NCI-H1105 treated with DMSO at 0.1 percent for 48 hours (cell line): ENCODE data around the gene PCNX3.

ENCODE experiments used
- DNase-seq: peaks from one replicate; lab custom pipeline; 2025; lab: John Stamatoyannopoulos, UW

The PCNX3 gene

DNA sequence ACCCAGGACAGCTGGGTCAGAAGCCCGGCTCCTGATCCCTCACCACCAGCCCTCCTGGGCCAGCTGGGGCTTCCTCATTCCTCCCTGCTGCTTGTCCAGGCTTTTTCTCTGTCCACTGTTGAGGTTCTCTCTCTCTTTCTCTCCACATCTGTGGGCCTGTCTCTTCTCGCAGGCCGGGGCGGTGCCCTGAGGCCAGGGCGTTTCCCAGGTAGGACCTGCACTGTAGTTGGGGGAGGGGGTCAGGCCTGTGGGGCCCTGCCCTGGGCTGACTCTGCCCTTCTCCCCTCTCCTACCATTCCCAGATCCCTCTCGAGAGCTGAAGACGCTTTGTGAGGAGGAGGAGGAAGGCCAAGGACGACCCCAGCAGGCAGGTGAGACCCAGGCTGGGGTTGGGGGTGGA, 34.8 kb upstream of the PCNX3 start:
- no peak for DNase-seq

DNA sequence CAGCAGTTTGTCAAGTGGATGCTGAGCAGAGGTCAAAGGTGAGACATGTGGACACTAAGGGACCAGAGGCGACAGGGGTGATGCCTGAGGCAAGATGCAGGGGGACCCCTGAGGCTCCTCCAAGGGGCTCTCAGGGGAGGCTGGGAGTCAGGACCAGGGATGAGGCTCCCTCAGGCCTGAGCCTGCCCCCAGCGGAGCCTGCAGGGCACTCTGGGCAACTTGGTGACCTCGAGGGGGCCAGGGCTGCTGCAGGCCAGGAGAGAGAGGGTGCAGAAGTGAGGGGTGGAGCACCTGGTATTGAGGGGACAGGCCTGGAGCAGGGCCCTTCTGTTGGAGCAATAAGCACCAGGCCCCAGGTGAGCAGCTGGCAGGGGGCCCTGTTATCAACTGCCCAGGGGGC, 33.6 kb upstream of the PCNX3 start:
- no peak for DNase-seq

DNA sequence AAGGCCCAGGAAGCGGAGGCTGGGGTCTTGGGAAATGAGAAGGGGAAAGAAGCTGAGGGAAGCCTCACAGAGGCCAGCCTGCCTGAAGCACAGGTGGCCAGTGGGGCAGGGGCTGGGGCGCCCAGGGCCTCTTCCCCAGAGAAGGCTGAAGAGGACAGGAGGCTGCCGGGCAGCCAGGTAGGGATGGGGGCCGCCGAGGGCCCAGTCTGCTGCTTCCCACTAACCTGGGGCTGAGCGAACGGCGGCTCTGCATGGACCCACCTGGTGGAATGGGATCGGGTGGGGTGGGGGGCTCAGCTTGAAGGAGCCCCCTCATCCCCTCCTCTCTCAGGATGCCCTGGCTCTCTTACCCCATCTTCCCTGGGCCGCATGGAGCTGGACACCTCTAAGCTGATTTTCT, 32.0 kb upstream of the PCNX3 start:
- DNase-seq: no peak

DNA sequence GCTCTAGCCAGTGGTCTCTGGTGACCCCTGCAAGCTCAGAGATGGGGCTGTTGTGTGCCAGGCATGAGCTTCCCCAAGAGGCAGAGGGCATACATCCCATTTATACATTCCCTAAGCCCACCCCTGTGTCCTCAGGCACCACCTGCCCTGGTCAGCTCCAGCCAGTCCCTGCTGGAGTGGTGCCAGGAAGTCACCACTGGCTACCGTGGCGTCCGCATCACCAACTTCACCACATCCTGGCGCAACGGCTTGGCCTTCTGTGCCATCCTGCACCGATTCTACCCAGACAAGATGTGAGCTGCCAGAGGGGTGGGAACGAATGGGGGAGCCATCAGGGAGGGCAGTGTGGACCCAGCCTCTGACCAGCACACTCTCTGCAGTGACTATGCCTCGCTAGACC, 31.5 kb upstream of the PCNX3 start:
- DNase-seq: no peak

DNA sequence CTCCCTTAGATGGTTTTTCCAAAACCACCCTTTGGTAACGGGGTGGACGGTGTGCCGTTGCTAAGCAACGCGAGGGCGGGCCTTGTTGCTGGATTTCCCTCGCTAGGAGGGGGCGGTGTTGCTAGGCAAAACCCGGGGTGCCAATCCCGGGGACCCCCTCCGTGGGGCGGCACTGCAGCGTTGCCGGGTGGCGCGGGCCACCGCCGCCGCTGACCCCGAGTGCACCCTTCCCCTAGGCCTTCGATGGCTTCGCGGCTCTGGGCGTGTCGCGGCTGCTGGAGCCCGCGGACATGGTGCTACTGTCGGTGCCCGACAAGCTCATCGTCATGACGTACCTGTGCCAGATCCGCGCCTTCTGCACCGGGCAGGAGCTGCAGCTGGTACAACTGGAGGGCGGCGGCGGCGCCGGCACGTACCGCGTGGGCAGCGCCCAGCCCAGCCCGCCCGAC, 30.8 kb upstream of the PCNX3 start:
- DNase-seq: no peak

DNA sequence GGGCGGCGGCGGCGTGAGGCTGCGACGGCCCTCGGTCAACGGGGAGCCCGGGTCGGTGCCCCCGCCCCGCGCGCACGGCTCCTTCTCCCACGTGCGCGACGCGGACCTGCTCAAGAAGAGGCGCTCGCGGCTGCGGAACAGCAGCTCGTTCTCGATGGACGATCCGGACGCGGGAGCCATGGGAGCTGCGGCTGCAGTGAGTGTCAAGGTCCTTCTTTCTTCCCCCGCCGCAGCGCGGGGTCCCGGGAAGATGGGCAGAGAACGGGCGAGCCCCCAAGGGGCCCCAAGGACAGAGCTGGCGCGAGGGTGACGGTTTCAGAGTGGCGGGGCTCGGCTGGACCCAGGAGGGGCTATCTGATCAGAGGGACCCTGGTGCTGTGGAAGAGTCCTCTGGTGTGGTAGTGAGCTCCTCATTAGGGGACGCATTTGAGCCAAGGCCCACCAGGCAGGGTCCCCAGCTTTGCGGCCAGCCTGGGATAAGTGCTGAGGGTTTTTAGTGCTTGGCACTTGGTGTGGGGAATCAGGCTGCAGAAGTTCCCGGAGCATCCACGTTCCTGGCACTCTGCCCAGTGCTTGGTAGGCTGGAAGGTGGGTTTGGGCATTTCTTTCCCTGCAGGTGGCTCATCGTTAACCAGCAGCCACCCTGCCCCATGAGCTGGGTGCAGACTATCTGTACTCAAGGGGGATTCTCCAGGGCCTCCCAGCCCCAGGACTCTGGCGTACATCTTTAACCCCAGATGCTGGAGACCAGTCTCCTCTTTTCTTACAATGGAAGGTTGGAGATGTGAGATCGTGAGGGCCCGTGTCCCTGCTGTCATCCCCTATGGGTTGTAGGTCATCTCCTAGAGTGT, 30.0 kb upstream of the PCNX3 start:
- peak; percentile 49 for DNase-seq

DNA sequence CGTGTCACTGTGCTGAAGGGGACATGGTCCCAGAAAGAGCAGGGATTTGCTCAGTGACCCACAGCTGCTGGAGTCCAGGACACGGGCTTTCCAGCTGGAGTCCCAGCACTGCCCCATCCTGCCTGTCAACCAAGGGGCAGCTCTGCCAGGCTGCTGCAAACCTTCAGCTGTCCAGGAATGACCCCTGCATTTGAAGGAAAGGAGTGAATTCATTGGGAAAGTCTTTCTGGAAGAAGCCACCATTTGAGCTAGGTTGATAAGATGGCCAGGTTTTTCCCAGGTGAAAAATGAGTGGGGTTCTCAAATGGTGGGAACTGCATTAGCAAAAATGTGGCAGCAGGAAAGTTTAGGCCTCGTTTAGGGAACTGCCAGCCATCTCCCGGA, 29.3 kb upstream of the PCNX3 start:
- DNase-seq: no peak

DNA sequence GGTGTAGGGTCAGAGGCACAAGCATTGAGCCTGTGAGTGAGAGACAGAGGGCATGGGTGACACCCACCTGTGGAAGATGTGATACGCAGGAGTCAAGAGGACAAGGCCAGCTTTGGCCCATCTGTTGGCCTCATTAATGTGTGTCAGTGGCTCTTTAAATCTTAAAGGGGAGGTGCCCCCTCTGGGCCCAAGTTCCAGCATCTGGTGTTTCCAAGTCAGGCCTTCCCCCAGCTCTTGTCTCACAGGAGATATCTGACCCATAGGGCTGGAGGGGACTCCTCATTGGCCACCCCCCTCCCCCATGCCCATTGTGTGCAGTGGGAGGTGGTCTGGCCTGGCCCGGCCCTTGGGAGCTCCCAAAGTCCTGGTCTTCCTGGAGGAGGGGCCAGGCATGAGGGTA, 28.9 kb upstream of the PCNX3 start:
- DNase-seq: no peak

DNA sequence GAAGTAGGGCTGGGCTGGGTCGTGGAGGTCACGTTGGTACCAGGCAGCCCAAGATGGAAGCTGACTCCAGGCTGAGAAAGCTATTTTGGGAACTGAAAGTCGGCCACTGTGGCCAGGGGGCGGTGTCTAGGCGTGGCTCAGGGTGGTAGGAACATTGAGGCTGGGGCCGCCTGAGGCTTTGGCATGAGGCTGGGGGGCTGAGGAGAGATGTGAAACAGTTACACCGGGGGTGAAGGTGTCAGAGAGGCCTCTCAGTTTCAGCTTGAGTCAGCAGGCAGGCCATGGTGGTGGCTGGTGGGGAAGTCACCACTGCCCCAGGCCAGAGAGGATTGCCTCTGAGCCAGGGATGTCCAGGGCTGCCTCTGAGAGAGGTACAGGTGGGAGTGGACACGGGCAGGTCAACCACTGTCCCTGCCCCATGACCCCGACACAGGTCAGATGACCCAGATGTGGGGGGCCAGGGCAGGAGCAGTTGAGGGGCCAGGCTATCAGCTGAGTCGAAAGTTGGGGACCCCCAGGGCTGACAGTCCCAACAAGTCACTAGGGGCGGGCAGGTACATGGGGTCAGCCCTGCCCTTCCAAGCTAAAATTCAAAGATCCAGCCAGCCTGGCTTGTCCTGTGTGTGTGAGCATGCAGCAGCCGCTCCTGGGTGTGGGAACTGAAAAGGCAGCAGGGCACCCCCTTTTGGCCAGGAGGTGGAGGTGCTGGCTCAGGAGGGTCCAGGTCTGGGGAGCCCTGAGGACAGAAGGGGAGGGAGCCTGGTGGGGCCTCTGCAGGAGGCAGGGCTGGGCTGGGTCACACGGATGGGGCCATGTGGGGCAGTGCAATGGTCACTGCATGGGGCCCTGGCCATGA, 27.1 kb upstream of the PCNX3 start:
- DNase-seq: no peak

DNA sequence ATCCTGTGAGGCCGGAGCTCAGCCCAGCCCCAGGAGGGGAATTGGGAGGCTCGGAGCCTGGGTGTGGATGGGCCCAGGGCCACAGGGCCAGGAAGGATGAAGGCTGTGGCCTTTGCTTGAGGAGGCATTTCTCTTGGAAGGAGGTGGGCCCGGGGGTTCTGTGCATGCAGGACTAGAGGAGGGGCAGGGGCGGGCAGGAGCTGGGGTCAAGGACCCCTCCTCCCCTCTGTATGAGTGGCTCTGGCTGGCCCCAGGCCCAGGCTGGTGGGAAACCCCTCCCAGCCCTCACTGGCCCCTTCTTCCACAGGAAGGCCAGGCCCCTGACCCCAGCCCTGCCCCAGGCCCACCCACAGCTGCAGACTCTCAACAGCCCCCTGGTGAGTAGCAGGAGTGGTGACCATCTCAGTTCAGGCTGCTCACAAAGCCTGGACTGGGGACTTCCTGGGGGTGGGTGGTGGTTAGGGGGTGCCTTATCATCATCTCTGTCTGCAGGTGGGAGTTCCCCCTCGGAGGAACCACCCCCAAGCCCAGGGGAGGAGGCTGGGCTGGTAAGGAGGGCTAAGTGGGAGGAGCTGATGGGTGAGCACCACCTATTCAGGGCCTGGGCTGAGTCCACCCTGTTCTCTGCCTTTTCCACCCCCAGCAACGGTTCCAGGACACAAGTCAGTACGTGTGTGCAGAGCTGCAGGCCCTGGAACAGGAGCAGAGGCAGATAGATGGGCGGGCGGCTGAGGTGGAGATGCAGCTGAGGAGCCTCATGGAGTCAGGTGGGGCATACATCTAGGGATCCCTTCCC, 25.9 kb upstream of the PCNX3 start:
- DNase-seq: no peak

DNA sequence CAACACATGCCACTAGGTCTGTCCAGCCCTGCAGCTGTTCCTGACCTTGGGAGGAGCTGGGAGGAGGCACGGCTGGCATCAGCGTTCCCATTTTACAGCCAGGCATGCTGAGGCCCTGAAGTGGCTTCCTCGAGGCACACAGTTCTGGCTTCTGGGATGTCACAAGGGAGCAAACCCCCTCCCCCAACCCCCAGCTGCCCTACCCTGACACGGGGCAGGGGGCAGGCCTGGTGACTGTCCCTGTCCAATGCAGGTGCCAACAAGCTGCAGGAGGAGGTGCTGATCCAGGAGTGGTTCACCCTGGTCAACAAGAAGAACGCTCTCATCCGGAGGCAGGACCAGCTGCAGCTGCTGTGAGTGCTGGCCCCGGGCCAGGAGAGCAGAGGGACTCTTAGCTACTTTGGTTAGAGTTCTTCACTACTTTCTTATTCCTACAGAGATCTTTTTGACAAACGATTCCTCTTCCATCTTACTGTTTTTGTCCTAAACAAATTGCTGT, 25.3 kb upstream of the PCNX3 start:
- peak; percentile 54 for DNase-seq

DNA sequence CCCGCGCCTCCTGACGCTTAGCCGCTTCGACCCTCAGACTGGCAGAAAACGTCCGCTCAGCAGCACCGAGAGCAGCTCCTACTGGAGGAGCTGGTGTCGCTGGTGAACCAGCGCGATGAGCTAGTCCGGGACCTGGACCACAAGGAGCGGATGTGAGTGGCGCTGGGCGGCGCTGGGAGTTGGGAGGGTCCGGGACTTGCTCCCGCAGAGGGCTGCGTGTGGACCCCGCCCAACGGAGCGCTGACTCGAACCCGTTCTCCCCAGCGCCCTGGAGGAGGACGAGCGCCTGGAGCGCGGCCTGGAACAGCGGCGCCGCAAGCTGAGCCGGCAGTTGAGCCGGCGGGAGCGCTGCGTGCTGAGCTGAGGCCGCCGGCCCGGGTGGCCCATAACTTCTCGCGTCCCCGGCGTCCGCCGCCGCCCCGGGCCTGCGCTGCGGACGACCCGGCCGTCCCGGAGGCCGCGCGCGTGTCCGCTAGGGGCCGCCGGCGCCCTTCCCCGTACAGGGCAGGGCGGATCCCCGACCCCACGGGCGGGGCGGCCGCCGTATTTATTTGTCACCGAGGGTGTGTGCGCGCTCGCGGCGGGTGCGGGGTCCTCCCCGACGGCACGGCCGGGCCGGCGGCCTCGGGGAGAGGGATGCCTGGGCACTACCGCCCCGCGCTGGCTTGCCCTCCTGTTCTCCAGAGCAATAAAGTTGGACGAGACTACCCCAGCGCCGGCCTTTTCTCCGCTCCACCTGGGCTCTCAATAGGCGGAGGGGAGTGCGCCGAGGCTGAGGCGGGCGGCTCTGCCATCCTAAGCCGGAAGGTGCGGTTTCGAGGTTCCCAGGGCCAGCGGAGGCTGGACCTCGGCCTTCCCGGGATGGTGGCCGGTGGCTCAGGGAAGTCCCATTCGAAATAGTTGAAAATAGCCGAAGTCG, 23.4 kb upstream of the PCNX3 start:
- DNase-seq: peak; percentile 54

DNA sequence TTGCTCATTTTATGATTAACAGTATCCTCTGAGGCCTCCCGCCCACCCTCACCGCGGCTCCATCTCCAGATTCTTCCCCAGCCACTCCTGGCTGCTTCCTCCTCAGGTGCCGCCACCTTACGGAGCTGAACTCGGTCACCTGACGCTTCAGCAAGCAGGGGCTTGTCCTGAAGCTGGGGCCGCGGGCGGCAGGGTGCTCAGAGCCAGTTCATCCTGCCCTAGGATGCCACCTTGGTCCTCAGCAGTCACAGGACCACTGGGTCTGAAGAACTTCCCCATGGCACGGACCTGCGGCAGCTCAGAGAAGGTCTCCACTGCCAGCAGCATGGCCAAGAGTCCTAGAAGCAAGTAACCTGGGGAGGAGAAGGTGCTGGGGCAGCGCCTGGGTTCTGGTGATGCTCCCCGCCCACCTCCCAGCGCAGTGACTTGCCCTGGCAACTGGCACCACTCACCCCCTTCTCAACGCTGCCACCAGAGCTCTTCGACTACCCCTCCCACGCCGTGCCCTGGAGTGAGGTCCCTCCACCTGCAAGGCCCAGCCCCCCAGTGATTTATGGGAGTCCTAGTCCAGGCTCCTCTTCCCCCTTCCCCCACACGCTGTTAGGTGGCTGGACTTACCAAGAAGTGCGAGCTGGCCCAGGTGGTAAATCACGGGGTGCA, 22.6 kb upstream of the PCNX3 start:
- DNase-seq: peak; percentile 70

DNA sequence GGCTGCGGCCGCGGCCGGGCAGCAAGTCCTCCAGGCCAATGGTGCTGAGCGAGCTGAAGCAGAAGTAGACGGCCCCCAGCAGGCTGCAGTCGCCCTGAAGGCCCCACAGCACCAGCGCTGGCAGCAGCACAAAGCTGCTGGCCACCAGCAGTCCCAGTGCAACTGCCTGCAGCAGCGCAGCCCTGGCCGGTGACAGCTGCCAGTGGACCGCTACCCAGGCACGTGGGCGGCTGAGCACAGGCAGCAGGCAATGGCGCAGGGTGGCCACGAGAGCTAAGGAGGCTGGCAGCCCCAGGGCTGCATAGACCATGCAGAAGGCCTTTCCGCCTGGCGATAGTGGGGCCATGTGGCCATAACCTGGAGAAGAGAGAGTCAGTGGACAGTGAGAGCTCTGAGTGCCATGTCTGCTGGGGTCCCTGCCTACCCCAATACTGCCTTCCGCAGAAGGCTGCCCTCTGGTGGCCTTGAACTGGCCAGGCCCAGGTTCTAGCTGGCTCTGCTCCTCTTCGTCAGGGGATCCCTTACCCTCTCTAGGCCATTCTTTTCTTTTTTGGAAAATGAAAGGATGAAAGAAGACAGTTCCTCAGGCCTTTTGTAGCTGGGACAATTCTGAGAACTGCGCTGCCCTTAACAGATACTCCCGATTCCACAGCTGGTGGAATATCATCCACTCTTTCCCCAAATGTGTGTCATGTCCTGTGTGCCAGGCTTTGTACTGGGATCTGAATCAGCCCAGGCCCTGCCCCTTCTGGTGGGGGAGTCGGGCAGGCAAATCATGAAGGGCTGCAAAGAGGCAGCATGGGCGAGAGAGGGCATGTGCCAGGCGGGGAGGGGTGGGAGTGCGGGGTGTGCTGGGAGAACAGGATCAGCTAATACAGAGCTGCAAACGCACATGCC, 21.8 kb upstream of the PCNX3 start:
- DNase-seq: peak; percentile 5

DNA sequence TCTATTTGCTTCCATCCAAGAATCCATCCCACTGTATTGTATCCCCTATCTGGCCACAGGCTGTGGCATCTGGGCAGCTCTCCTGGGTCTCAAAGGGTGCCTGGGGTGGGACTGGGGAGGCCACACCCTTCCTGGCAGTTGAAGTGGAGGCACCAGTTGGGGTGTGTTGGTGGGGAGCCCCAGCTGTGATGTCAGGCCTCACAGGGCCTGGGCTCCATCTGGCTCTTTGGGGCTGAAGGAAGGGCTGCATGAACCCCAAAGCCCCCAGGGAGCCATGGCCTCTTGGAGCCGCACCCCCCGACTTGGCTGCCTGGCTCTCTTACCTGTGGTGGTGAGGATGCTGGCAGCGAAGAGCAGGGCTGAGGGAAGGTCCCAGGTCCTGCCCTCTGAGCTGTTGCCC, 20.4 kb upstream of the PCNX3 start:
- DNase-seq: no peak

DNA sequence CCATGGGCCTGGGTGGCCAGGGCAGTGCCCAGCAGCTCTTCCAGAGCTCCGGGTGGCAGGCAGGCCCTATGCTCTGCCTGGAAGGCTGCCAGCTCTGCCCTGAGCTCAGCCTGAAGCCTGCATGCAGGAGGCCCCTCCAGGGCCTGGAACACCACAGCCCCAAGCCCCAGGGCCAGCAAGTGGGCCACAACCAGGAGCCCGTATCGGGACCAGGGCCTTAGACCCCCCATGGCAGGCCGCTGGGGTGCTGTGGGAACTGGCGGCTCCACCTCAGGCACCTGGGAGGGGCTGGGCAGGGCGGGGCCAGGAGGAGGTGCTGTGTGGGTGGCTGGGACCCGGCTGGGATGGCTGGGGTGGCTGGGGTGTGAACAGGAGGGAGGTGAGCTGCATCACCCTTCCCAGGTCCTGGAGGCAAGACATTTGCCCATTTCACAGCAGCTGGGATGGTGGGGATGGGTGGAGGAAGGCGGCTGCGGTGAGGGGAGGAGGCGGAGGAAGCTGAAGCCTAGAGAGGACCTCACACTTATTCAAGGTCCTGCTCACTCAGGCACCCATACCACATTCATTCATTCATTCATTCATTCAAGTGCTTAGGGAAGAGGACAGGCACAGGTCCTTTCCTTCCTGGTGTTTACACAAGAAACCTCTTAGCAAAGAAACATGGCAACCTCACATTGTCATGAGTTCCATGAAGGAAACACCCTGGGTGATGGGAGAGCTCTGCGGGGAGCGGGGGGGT, 19.9 kb upstream of the PCNX3 start, which contains the start of gene KCNK7:
TSS of gene KCNK7 (minus strand) at position 258 of the 739 bp plus-strand sequence. CDS start at position 230, 28 bp downstream.
- no peak for DNase-seq

DNA sequence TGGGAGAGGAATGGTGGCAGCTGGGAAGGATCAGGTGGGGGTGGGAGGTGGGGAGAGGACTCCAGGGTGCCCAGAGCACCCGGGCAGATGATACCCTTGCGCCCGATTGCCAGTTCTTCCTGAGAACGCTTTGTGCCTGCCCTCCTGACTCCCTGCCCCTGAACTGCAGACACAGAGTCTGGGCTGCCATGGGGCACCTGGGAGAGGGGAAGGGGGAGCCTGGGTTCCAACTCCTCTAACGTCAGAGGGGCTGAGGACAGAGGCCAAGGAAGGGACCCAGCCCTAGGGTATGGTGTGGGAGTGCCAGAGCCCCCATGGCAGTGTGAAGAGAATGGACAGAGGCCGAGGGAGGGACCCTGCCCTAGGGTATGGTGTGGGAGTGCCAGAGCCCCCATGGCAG, 19.1 kb upstream of the PCNX3 start:
- no peak for DNase-seq

DNA sequence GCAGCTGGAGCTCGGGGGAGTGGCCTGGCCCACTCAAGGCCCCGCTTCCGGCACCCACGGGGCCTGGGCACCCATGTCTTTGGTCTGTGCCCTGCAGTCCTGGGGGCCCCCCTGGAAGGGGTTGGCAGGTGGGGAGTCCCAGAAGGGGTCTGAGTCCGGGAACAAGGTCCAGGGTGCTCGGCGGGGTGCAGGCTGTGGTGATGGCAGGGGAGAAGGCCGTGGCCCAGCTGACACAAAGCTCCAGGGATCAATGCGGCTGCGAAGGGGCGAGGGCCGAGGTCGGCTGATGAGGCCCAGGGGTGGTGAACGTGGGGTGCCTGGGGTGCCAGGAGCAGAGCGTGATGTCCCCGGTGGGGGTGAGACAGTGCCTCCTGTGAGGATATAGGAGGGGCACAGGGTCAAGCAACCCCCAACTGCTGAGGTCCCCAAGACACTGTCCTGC, 17.3 kb upstream of the PCNX3 start:
- no peak for DNase-seq
